SW480 (cell line): ENCODE results near the gene PCDHB7.
"Not testable (repeated sequence)": the region's sequence is repeated elsewhere in the genome, so short reads cannot be mapped to it uniquely, and the experiment has no call there.

Experiments
- DNase-seq: peaks from one replicate; pipeline ENCODE4 v3.0.0-alpha.2; 2016; ENCODE audit warnings: low spot score

Gene PCDHB7

GRCh38 chr5:141172381-141173204, at the start of gene PCDHB7:
Gene PCDHB7, plus strand, starts transcription at chr5:141172644. Its CDS starts 192 bp downstream, at chr5:141172836.
- DNase-seq, result peak; percentile 36

- DNase-seq, result not testable (repeated sequence)
Observed at GRCh38 chr5:141123396-141124135, 48.9 kb upstream of the PCDHB7 start.

GRCh38 chr5:141127305-141127704, 45.1 kb upstream of the PCDHB7 start:
- no peak for DNase-seq

- DNase-seq, result no peak
Observed at GRCh38 chr5:141135030-141135717, 37.3 kb upstream of the PCDHB7 start, which contains the start of gene PCDHB5. Gene PCDHB5, plus strand, starts transcription at chr5:141135206. Its CDS starts 229 bp downstream, at chr5:141135435.

GRCh38 chr5:141135718-141136266, 36.7 kb upstream of the PCDHB7 start:
- DNase-seq, result no peak

GRCh38 chr5:141137346-141137745, 35.1 kb upstream of the PCDHB7 start:
- not testable (repeated sequence) for DNase-seq

- DNase-seq, result no peak
Observed at GRCh38 chr5:141149812-141150211, 22.6 kb upstream of the PCDHB7 start, which contains the start of gene PCDHB6. Gene PCDHB6, plus strand, starts transcription at chr5:141150057. Its CDS starts 201 bp downstream, at chr5:141150258.

GRCh38 chr5:141150224-141150992, 22.0 kb upstream of the PCDHB7 start:
- DNase-seq, result no peak

- DNase-seq, result no peak
Observed at GRCh38 chr5:141150993-141151325, 21.5 kb upstream of the PCDHB7 start.

GRCh38 chr5:141151632-141152031, 20.8 kb upstream of the PCDHB7 start:
- DNase-seq, result not testable (repeated sequence)

- not testable (repeated sequence) for DNase-seq
Observed at GRCh38 chr5:141152096-141152495, 20.3 kb upstream of the PCDHB7 start.

- DNase-seq, result no peak
Observed at GRCh38 chr5:141155540-141156374, 16.7 kb upstream of the PCDHB7 start.

GRCh38 chr5:141157356-141157755, 15.1 kb upstream of the PCDHB7 start:
- DNase-seq, result not testable (repeated sequence)

GRCh38 chr5:141157901-141158300, 14.5 kb upstream of the PCDHB7 start:
- not testable (repeated sequence) for DNase-seq

GRCh38 chr5:141174291-141175104, 2.1 kb downstream of the PCDHB7 start:
- DNase-seq, result not testable (repeated sequence)

- DNase-seq, result no peak
Observed at GRCh38 chr5:141175933-141176332, 3.5 kb downstream of the PCDHB7 start.

- DNase-seq, result peak; percentile 29
Observed at GRCh38 chr5:141177577-141178191, 5.2 kb downstream of the PCDHB7 start, which contains the start of gene PCDHB8. Gene PCDHB8, plus strand, starts transcription at chr5:141177790. Its CDS starts 245 bp downstream, at chr5:141178035.

- not testable (repeated sequence) for DNase-seq
Observed at GRCh38 chr5:141179371-141179770, 6.9 kb downstream of the PCDHB7 start.

- DNase-seq, result not testable (repeated sequence)
Observed at GRCh38 chr5:141179876-141180275, 7.4 kb downstream of the PCDHB7 start.
